Measurements from ENCODE around the gene ATP11A.

GRCh38 chr13:112686364-112686763 lies 3.5 kb upstream of the ATP11A start:
- TF ChIP-seq CTCF (IDR thresholded peaks at IDR 0.05 in 8 of 11, conservative IDR thresholded peaks at IDR 0.05 in 3 of 11) (no peak), POLR2AphosphoS5 (IDR thresholded peaks at IDR 0.05) (no peak), POLR2A (IDR thresholded peaks at IDR 0.05) (no peak)
